SK-N-SH treated with all-trans-retinoic acid at 6 μM for 48 hours (cell line): ENCODE results near the gene MRAS.

Experiments
- CSDC2 ChIP-seq: fragments of 250-450 bp; sonication (Bioruptor Pico); IDR thresholded peaks from 2 replicates; pipeline ENCODE4 v1.5.0; 2020; ENCODE audit warnings: mild to moderate bottlenecking, moderate library complexity
- TCF4 ChIP-seq: fragments of 250-450 bp; sonication (Bioruptor Pico); IDR thresholded peaks from 2 replicates; pipeline ENCODE4 v1.8.0; 2021; ENCODE audit warnings: mild to moderate bottlenecking, moderate library complexity, borderline replicate concordance

DNA sequence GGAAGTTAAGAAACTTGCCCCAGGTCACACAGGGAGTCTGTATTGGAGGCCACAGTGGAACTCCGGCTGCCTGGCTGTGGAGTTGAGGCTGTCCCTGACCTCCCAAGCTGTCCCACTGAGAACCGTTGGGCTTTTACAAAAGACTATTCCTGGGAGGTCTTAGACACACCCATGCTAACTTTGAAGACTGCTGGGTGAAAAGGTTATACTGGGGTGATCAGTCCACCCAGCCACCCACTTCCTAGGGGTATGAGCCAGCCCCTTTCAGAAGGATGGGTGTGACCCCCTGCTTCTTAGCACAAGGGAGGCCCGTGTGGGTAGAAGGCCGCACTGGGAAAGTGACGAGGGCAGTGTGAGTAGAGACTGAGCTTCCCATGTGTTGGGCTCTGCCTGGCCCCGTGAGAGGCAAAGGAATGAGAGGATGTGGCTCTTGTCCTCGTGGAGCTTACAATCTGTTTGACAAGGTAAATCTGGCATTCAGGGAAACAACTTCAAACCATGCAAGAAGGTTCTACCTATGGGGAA, 19.0 kb downstream of the MRAS start:
- TF ChIP-seq TCF4 (CRISPR knock-in tag) (no peak), CSDC2 (CRISPR knock-in tag) (no peak)
